GM12878 (cell line): ENCODE measurements around the gene IGF2R. TPM values are rescaled to one million over a fixed set of nuclear protein-coding genes. Genes with fewer than 3 reads are reported as not detected.

Experiments used
- ATAC-seq: fragments of 200-7000 bp; cut with Tn5 transposase; 3 replicates; pipeline ENCODE4 v1.9.1; 2020; ENCODE audit warnings: mild to moderate bottlenecking, moderate library complexity
- BruUV-seq: library from RNA; stranded (reverse); fragments of 400-500 nt; replicated peaks from 2 replicates; lab custom pipeline; 2021; lab: Mats Ljungman, UMichigan
- CTCF ChIA-PET: fragments of 300-600 bp; sonication (Branson Sonifier 250); formaldehyde crosslinking; extraction: SDS; loops from one replicate; lab custom pipeline; 2021; ENCODE audit warnings: inconsistent platforms; lab: Yijun Ruan, JAX
- POLR2A ChIA-PET: fragments of 350-600 bp; formaldehyde crosslinking; extraction: SDS; loops from one replicate; lab custom pipeline; 2021; ENCODE audit warnings: inconsistent platforms; lab: Charles Lee
- RAD21 ChIA-PET: fragments of 300-600 bp; sonication (Branson Sonifier 250); formaldehyde crosslinking; loops from one replicate; lab custom pipeline; 2023; ENCODE audit warnings: antibody characterized with exemption; ENCODE audit not compliant: unreplicated experiment; lab: Charles Lee
- SMC1A ChIA-PET: fragments of 300-600 bp; sonication (Branson Sonifier 250); formaldehyde crosslinking; loops from one replicate; lab custom pipeline; 2023; ENCODE audit not compliant: unreplicated experiment, uncharacterized antibody; lab: Charles Lee
- DNase-seq: peaks from one replicate; pipeline ENCODE4 v3.0.0-alpha.2; 2011; ENCODE audit warnings: low read depth, low spot score
- FAIRE-seq: peaks from 3 replicates; lab custom pipeline; 2011; peaks lifted over from hg19 to GRCh38; lab: Jason Lieb, UNC
- H2AFZ ChIP-seq: 2 replicates; pipeline ENCODE4 v1.6.0; 2011; ENCODE audit warnings: low read depth, low read length, control low read depth; ENCODE audit not compliant: control insufficient read depth
- H3K27ac ChIP-seq: 2 replicates; pipeline ENCODE4 v1.5.1; 2011; ENCODE audit warnings: control low read depth; ENCODE audit not compliant: control insufficient read depth, insufficient read depth
- H3K27me3 ChIP-seq, 2 experiments: replicated peaks in 1 of 2; 2 replicates each; pipeline versions ENCODE4 v1.6.0 to v1.6.1; 2011; ENCODE audit warnings: low read length in 1 of 2; ENCODE audit not compliant: control insufficient read depth in 2 of 2, insufficient read depth in 2 of 2
- H3K36me3 ChIP-seq, 2 experiments: 2 replicates each; pipeline ENCODE4 v1.5.1; 2011; ENCODE audit warnings: low read length in 1 of 2; ENCODE audit not compliant: control insufficient read depth in 2 of 2, insufficient read depth in 2 of 2
- H3K4me1 ChIP-seq: 2 replicates; pipeline ENCODE4 v1.6.1; 2011; ENCODE audit warnings: mild to moderate bottlenecking, low read length, moderate library complexity, mixed read lengths; ENCODE audit not compliant: control insufficient read depth, insufficient read depth
- H3K4me2 ChIP-seq: 2 replicates; pipeline ENCODE4 v1.6.0; 2011; ENCODE audit warnings: control low read depth; ENCODE audit not compliant: control insufficient read depth, insufficient read depth
- H3K4me3 ChIP-seq: fragments of 200-600 bp; sonication (generic); 2 replicates; pipeline ENCODE4 v1.5.1; 2016
- H3K79me2 ChIP-seq: 2 replicates; pipeline ENCODE4 v1.6.0; 2011; ENCODE audit warnings: low read length; ENCODE audit not compliant: control insufficient read depth, insufficient read depth
- H3K9ac ChIP-seq: 2 replicates; pipeline ENCODE4 v1.8.0; 2011; ENCODE audit warnings: low read length, control low read depth, mixed read lengths; ENCODE audit not compliant: control insufficient read depth, insufficient read depth
- H3K9me3 ChIP-seq: replicated peaks from 3 replicates; pipeline ENCODE4 v1.5.1; 2011; ENCODE audit warnings: mild to moderate bottlenecking, low read length; ENCODE audit not compliant: control insufficient read depth, insufficient read depth
- H4K20me1 ChIP-seq: 2 replicates; pipeline ENCODE4 v1.6.0; 2011; ENCODE audit not compliant: control insufficient read depth, insufficient read depth
- BACH1 ChIP-seq: fragments of 450-650 bp; IDR thresholded peaks from 2 replicates; pipeline ENCODE4 v1.6.1; 2017; ENCODE audit warnings: mild to moderate bottlenecking, borderline replicate concordance
- BMI1 ChIP-seq: fragments of 450-650 bp; IDR thresholded peaks from 2 replicates; pipeline ENCODE4 v1.6.1; 2016; ENCODE audit warnings: mild to moderate bottlenecking, moderate library complexity, borderline replicate concordance
- CEBPB ChIP-seq, 2 experiments: fragments of 150-350 bp in 1 of 2; IDR thresholded peaks; 2 replicates each; pipeline ENCODE4 v1.6.1; 2012 to 2014; ENCODE audit warnings: low read depth in 2 of 2, low read length in 2 of 2, borderline replicate concordance in 1 of 2, inconsistent platforms in 1 of 2
- DPF2 ChIP-seq: fragments of 450-650 bp; IDR thresholded peaks from 2 replicates; pipeline ENCODE4 v1.6.1; 2017; ENCODE audit warnings: mild to moderate bottlenecking
- EED ChIP-seq: sonication (generic); IDR thresholded peaks from 2 replicates; pipeline ENCODE4 v1.6.1; 2016; ENCODE audit warnings: antibody characterized with exemption, low read depth
- ESRRA ChIP-seq: IDR thresholded peaks from 2 replicates; pipeline ENCODE4 v1.6.1; 2012; ENCODE audit warnings: mild to moderate bottlenecking, low read length, improper control_type of control experiment
- FOXM1 ChIP-seq: IDR thresholded peaks from 2 replicates; pipeline ENCODE4 v1.6.1; 2012; ENCODE audit warnings: low read depth, mild to moderate bottlenecking, inconsistent platforms, low read length, moderate library complexity
- IRF5 ChIP-seq: fragments of 450-650 bp; IDR thresholded peaks from 2 replicates; pipeline ENCODE4 v1.6.1; 2017; ENCODE audit warnings: borderline replicate concordance
- MXI1 ChIP-seq: fragments of 150-350 bp; IDR thresholded peaks from 2 replicates; pipeline ENCODE4 v1.6.1; 2011; ENCODE audit warnings: low read depth, mild to moderate bottlenecking, inconsistent platforms, low read length, improper control_type of control experiment
- NBN ChIP-seq: fragments of 450-650 bp; IDR thresholded peaks from 2 replicates; pipeline ENCODE4 v1.6.1; 2016
- SMAD1 ChIP-seq: fragments of 450-650 bp; IDR thresholded peaks from 2 replicates; pipeline ENCODE4 v1.6.1; 2018; ENCODE audit warnings: mild to moderate bottlenecking, low read depth; ENCODE audit not compliant: partially characterized antibody
- SREBF2 ChIP-seq: IDR thresholded peaks from 2 replicates; pipeline ENCODE4 v1.6.1; 2012; ENCODE audit warnings: mild to moderate bottlenecking, low read length
- STAT1 ChIP-seq: fragments of 450-650 bp; conservative IDR thresholded peaks from 2 replicates; pipeline ENCODE4 v1.6.1; 2014; ENCODE audit warnings: antibody characterized with exemption, mild to moderate bottlenecking
- TARDBP ChIP-seq: IDR thresholded peaks from 2 replicates; pipeline ENCODE4 v1.6.1; 2016; ENCODE audit warnings: borderline replicate concordance
- TCF12 ChIP-seq: IDR thresholded peaks from 2 replicates; pipeline ENCODE4 v1.6.1; 2011; ENCODE audit warnings: low read depth, mild to moderate bottlenecking, low read length
- ZNF622 ChIP-seq: fragments of 450-650 bp; IDR thresholded peaks from 2 replicates; pipeline ENCODE4 v1.6.1; 2017; ENCODE audit warnings: mild to moderate bottlenecking, inconsistent platforms
- WGBS: methylation state at CpG from one replicate; pipeline ENCODE4 v1.1.6; 2016; ENCODE audit warnings: low lambda C conversion rate; ENCODE audit not compliant: insufficient replicate concordance, insufficient coverage; ENCODE audit errors: missing lambda C conversion rate; 5-methylcytosine and 5-hydroxymethylcytosine counted together
- in situ Hi-C: fragments of 300-500 bp; cut with MboI; formaldehyde crosslinking; loops from 9 replicates; pipeline ENCODE4 v1.14.3; 2018; ENCODE audit warnings: mixed read lengths
- intact Hi-C: fragments of 100-400 bp; cut with micrococcal nuclease; formaldehyde crosslinking; loops from one replicate; pipeline ENCODE4 v1.14.2; 2022; ENCODE audit not compliant: unreplicated experiment
- polyA plus RNA-seq, 11 experiments: library from polyadenylated mRNA; depleted of rRNA in 4 of 11; unstranded in 6 of 11; stranded (reverse) in 5 of 11; fragments of >200 nt; fragmentation: Nextera tagmentation in 4 of 11; fragmentation: Illumina TruSeq in 1 of 11; extraction: Ambion mirVana in 4 of 11; extraction: Trizol in 1 of 11; gene quantifications; 1 replicate in 1 of 11; 2 replicates in 10 of 11; pipeline versions ENCODE4 v1.2.1 to v1.2.3, GENCODE V29; 2011 to 2016; ENCODE audit warnings: inconsistent platforms in 2 of 11, missing spikeins in 2 of 11, low read depth in 1 of 11
- total RNA-seq, 4 experiments: library from RNA; depleted of rRNA in 3 of 4; stranded (reverse); fragments of >200 nt in 3 of 4; fragmentation: Illumina TruSeq in 1 of 4; extraction: Trizol in 1 of 4; gene quantifications; 2 replicates each; pipeline versions ENCODE4 v1.2.1 to v1.2.3, GENCODE V29; 2013 to 2021
- TF ChIP-seq, protein P1 (sequence below): fragments of 450-650 bp; formaldehyde crosslinking; IDR thresholded peaks from 2 replicates; pipeline ENCODE4 v1.5.0; 2022; ENCODE audit warnings: mild to moderate bottlenecking, missing genetic modification characterization

The IGF2R gene
- total and polyA plus RNA-seq, 10 of the 15 experiments (the other 5 are each of a cell fraction or from before 2014, with no cell fraction given) = 1.00 to 40.1 (median 16.8) TPM

DNA sequence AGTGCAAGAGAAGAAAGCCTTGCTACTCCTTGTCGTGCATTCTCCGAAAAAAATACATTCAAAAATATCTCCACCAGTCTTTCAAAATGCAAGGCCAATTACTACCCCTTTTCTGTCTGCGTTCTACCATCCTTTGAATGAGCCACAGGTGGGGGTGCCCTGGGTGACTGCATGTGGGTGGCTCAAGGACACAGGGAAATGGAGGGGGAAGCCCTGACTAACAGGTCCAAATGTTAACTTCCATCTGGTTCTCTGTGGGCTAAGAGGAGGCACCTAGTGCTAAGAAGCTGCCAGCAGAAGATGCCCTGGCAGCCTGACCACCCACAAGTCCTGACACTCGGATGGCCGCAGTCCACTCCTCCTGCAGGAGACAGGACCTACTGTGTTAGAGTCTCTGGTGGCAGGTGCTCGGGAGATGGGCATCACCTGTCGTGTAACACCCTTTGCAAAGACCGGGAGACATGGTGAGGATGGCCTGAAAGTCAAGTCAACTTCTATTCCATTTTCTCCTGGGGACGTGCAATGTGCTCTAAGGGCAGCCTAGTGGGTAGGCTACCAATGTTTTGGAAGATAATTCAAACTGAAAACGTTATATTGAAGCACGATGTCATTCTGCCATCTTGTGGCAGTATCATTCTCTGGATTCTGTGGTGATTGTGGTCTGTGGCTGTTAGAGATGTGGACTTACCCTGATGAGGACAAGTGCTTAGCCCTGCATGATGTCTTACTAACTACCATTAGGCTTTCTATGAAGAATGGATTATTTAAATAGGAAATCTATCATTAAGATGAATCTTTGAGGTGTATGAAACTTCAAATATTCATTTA lies 27.4 kb upstream of the IGF2R start (continued):
- TF ChIP-seq, protein P1, sequence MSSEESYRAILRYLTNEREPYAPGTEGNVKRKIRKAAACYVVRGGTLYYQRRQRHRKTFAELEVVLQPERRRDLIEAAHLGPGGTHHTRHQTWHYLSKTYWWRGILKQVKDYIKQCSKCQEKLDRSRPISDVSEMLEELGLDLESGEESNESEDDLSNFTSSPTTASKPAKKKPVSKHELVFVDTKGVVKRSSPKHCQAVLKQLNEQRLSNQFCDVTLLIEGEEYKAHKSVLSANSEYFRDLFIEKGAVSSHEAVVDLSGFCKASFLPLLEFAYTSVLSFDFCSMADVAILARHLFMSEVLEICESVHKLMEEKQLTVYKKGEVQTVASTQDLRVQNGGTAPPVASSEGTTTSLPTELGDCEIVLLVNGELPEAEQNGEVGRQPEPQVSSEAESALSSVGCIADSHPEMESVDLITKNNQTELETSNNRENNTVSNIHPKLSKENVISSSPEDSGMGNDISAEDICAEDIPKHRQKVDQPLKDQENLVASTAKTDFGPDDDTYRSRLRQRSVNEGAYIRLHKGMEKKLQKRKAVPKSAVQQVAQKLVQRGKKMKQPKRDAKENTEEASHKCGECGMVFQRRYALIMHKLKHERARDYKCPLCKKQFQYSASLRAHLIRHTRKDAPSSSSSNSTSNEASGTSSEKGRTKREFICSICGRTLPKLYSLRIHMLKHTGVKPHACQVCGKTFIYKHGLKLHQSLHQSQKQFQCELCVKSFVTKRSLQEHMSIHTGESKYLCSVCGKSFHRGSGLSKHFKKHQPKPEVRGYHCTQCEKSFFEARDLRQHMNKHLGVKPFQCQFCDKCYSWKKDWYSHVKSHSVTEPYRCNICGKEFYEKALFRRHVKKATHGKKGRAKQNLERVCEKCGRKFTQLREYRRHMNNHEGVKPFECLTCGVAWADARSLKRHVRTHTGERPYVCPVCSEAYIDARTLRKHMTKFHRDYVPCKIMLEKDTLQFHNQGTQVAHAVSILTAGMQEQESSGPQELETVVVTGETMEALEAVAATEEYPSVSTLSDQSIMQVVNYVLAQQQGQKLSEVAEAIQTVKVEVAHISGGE (CRISPR knock-in tag) = no peak
- TF ChIP-seq EED = no peak

- Histone ChIP-seq H3K36me3 (no peaks in the 10 kb centered on the region), H3K4me1 (no peaks in the 10 kb centered on the region), H3K79me2 (no peaks in the 10 kb centered on the region), H4K20me1 (no peaks in the 10 kb centered on the region), H3K4me2 (no peak overlapping the region), H2AFZ (no peak overlapping the region), H3K27me3 (no peaks in the 10 kb centered on the region), H3K27ac (no peak overlapping the region), H3K4me3 (no peak overlapping the region), H3K9ac (no peak overlapping the region), H3K9me3 (no peaks in the 10 kb centered on the region; the same call in 2 of the 3 replicates)
- no peak for FAIRE-seq
- intact Hi-C loops = no loop called here
- no peak for ATAC-seq
- in situ Hi-C loops = loop anchor here (5.0 kb wide), 1 partner anchor 76 kb away; no protein-coding TSS in a partner anchor
- SMC1A ChIA-PET = interaction anchor here (1.0 to 9.3 kb wide), 9 partner anchors 12 to 513 kb away, joined by 3 to 113 read pairs (median 4); no protein-coding TSS in a partner anchor
- BruUV-seq = no TSS peak
- CTCF ChIA-PET = interaction anchor here (0.8 to 10.2 kb wide), 13 partner anchors 8 to 591 kb away, joined by 3 to 114 read pairs (median 4); no protein-coding TSS in a partner anchor
- no peak for DNase-seq
- WGBS = 48% methylated on average over 6 of the region's 6 CpGs
- RAD21 ChIA-PET = interaction anchor here (1.0 to 5.2 kb wide), 6 partner anchors 10 to 512 kb away, joined by 3 to 74 read pairs (median 4); no protein-coding TSS in a partner anchor
- POLR2A ChIA-PET = no interaction called here
- TF ChIP-seq CEBPB (IDR thresholded peaks at IDR 0.05; ENCODE audit: borderline replicate concordance in 1 of 2, low read depth in 2 of 2, low read length in 2 of 2) (no peak), FOXM1 (no peak), MXI1 (no peak), ESRRA (no peak), SMAD1 (no peak), IRF5 (no peak), BACH1 (no peak), BMI1 (no peak), STAT1 (no peak), ZNF622 (no peak), TCF12 (no peak), SREBF2 (no peak), TARDBP (no peak), NBN (no peak), DPF2 (no peak)
Observed at GRCh38 chr6:159943101-159943632, 25.7 kb upstream of the IGF2R start.
